Stimulated activated CD4-positive, alpha-beta T cell treated with anti-CD3 and anti-CD28 coated beads, Interleukin-1b, Interleukin-23, amount 100 ng/mL, for 48 hours (primary cell): ENCODE data around the gene PDGFA.
"Not testable (repeated sequence)": the region's sequence is repeated elsewhere in the genome, so short reads cannot be mapped to it uniquely, and the experiment has no call there.

ENCODE experiments used
- DNase-seq: peaks from one replicate; pipeline ENCODE4 v3.0.0-alpha.2; 2020

Gene PDGFA

GRCh38 chr7:551615-551970 is 31.9 kb upstream of the PDGFA start:
- not testable (repeated sequence) for DNase-seq

DNA sequence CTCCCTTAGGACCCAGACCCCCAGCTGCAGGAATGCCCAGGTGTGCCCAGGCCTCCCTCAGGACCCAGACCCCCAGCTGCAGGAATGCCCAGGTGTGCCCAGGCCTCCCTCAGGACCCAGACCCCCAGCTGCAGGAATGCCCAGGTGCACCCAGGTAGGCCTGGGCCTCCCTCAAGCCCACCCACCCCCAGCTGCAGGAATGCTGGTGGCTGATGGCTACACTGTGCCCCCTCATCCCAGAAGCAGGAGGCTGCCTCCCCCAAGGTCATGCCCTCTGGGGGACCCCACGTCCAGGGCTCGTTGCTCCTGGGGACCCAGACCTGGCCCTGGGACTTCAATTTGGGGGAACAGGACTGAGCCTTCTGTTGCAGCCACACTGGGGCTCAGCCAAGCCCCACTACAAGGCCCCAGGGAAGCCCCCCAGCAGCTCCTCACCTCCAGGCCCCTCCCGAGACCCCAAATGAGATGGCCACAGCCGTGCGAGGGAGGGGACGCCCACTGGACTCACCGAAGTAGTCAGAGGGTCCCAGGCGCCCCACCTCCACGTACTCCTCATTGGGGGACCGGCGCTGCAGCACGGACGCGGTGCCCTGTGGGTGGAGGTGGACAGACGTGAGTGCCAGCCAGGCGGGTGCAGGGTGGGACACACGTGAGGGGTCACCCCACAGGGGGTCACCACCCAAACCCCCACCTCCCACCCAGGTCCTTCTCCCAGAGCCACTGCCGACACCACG is 31.4 kb upstream of the PDGFA start:
- no peak for DNase-seq

GRCh38 chr7:549891-550625 is 30.4 kb upstream of the PDGFA start:
- no peak for DNase-seq

DNA sequence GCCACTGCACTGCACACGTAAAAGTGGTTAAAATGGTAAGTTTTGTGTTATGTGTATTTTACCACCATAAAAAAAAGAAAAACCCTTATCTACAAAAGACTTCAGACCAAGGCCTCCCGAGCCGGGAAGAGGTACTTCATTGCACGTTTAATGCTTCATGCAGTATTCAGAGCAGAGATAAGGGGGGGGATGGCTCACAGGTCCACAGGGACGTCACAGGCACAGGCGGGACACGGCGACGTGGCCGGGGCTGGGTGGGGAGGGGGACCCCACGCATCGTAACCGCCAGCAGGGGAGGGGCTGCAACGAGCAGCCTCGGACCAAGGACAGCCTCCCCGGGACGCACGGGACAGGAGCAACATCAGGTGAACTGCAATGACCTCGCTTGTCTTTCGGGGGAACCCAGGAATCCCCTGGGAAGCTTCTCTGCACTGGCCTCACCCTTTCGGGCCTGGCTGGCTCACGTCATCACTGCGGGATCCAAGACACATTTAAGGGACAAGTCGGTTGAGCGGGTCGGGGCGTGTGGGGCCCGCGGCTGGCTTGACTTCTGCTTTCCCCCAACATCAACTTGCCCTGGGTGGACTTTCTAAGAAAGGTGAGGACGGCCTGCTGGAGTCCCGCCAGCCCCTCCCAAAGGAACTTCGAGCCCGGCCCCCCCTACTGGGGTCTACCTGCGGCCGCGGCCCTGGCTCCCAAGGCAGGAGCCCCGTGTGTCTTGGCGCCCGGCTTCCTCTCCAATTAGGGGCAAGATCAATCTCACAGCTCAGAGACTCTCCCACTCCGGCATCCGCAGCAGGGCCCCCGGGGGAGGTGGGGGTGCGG is 29.6 kb upstream of the PDGFA start:
- DNase-seq, result no peak

GRCh38 chr7:548401-548800 is 28.8 kb upstream of the PDGFA start:
- DNase-seq, result no peak

GRCh38 chr7:545470-545869 is 25.8 kb upstream of the PDGFA start:
- no peak for DNase-seq

DNA sequence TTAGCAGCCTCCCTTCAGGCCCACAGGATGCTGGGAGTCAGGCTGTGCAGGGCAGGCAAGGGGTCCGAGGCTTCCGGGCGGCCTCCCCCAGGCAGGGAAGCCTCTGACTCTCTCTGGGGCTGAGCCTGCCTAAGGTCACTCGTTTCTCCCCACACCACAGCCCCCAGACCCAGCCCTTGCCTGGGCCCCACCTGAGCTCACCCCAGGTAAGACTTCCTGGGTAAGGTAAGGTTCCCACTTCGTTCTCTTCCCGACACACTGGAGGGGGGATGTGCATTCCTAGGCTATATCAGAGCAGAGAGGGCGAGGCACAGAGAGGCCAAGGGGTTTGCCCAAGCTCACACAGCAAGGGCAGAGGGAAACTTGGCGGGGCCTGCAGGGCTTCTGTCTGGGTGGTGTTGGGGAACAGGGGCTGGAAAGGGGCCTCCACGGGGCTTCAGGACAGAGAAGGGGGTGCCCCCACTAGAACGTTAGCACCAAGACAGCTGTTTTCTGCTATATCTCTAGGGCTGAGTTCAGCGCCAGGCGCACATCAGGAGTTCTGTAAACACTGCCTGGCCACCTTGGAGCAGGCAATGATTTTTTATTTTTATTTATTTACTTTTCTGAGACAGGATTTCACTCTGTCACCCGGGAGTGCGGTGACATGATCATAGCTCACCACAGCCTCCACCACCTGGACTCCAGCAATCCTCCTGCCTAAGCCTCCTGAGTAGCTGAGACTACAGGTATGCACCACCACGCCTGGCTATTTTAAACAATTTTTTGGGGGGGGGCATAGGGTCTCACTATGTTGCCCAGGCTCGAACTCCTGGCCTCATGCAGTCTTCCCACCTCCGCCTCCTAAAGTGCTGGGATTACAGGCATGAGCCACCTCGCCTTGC is 24.9 kb upstream of the PDGFA start:
- DNase-seq, result no peak

DNA sequence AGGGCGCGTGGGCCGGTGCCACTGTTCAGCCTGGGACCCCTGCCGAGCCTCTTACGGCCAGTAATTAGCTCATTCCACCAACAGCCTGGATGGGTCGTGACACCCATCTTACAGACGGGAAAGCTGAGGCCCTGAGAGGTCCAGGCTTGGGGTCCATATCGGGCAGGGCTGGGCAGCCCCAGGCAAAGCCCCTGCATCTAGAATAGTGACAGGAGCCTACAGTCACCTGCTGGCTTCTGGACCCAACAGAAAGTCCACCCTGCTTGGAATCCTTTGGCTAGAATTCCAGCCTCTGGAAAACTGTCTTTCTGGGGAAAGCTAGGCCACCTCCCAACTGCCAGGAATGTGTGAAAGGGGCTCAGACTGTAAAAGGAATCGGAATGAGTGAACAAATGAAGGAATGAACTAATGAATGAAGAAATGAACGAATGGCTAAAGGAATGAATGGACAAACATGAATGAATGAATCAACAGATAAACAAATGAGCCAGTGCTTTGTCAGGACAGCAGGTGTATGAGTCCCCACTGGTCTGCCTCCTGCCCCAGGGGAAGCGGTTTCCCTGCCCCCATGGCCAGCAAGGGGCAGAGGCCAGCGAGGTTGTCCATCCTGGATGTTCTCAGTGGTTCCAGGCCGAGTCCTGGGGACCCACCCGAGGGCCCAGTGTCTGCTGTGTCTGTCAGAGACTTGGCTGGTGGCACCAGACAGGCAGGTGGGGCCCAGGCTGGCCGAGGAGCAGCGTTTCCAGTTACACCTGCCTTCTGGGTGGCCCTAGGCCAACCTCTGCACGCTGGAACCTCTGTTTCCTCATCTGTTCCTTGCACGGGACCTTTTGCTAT is 24.1 kb upstream of the PDGFA start:
- DNase-seq, result no peak

DNA sequence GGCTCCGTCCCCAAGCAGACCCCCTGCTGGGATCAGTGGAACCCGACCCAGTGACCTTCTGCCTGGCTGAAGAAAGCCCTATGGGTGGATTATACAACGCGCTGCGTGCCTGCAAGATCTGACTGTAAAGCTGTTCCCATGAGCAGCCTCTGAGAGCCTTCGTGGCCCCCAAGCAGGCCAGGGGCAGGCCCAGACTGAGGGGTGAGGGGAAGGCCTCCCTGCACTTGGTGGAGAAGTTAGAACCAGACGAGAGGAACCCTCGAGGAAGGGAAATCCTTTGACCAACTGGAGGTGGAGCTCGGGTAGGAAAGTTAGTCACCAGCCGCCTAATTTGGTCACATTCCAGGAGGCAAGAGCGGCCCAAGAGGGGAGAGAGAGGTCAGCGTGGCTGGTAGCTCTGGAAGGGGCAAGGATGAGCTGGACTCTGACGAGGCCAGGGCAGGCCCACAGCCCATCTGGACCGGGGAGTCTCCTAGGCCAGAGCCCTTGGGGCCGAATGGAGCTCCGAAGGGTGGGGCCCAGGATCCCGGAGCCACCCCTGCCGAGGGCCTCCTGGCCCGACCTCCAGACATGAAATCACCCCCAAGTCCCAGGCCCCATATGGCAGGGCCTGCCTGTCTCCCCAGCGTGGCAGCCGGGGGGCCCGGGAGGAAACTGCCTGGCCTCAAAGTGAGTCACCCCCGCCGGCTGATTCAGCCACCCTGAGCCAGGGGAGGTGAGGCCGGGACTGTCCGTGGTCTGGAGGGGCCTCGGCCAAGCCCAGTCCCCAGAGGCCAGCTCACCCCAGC is 23.3 kb upstream of the PDGFA start:
- peak; percentile 23 for DNase-seq

DNA sequence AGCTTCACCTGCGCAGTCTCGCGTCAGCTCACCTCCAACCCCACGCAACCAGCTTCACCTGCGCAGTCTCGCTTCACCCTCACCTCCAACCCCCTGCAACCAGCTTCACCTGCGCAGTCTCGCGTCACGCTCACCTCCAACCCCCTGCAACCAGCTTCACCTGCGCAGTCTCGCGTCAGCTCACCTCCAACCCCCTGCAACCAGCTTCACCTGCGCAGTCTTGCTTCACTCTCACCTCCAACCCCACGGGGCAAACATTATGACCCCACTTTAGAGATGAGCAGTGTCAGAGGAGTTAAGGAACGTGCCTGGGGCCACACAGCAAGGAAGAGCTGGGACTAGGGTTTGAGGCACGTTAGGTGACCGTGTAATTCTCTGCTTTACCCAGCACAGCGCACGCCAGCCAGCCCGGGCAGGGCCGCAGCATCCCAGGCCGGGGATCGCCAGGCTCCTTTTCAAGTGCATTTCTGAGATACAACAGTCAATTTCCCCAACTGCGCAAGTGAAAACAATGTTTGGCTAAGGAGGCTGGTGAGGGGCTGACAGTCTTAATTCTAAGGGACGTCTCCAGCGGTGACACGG is 22.6 kb upstream of the PDGFA start:
- DNase-seq, result no peak

- DNase-seq, result no peak
These were observed 22.0 kb upstream of the PDGFA start for GRCh38 chr7:541661-542060.

DNA sequence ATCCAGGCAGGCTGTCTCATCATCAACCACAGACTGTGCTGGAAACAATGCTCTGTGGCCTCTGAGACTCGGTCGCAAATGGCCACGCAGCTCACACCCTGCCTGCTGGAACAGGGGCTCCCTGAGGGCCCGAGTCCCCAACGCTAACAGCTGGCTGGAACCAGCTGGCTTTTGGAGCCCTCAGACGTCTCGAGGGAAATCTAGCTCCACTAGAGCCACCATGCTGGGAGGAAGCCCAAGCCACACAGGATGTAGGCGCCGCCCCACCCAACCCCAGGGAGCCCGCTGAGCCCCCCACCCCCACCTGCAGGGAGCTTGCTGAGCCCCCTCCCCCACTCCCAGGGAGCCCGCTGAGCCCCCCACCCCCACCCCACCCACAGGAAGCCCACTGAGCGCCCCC is 21.4 kb upstream of the PDGFA start:
- DNase-seq, result no peak

DNA sequence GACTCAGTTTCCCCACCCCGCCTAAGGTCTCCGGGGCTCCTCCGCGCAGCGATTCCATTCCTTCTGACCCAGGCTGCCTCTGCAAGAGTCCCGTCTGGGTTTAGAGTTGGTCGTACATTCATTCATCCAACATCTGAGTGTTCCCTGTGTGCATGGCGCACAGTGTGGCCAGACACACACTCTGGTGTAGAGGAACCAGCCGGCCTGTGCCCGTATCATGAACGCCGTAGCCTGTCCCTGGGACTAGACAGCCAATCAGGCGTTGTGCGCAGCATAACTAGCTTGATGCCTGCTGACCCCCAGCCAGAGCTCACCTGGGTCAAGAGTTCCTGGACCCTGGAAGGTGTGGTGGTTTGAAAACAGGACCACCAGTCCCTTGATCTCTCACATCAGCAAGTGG is 20.9 kb upstream of the PDGFA start:
- DNase-seq, result no peak

GRCh38 chr7:539731-540411 is 20.2 kb upstream of the PDGFA start:
- no peak for DNase-seq

- no peak for DNase-seq
These were observed 19.4 kb upstream of the PDGFA start for GRCh38 chr7:538764-539685.

GRCh38 chr7:537911-538634 is 18.4 kb upstream of the PDGFA start:
- DNase-seq, result no peak

GRCh38 chr7:536231-536630 is 16.6 kb upstream of the PDGFA start:
- DNase-seq, result no peak

DNA sequence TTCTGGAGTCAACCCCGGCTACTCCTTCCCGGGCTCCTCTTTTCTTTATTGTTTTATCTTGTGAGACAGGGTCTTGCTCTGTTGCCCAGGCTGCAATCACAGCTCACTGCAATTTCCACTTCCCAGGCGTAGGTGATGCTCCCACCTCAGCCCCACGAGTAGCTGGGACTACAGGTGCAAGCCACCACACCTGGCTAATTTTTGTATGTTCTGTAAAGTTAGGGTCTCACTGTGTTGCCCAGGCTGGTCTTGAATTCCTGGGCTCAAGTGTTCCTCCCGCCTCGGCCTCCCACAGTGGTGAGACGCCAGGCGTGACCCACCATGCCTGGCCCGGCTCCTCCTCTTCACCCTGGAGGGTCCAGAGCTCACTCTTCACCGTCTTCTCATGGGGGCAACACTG is 15.3 kb upstream of the PDGFA start:
- DNase-seq, result no peak
